ENCODE results near the gene NUDT16L1.

Gene NUDT16L1

GRCh38 chr16:4683255-4684057 lies 9.9 kb upstream of the NUDT16L1 start:
- no peak for DNase-seq

- no peak for DNase-seq
Measured at GRCh38 chr16:4684058-4684715, 9.2 kb upstream of the NUDT16L1 start.

- DNase-seq = no peak
Measured at GRCh38 chr16:4684763-4685162, 8.6 kb upstream of the NUDT16L1 start.

- DNase-seq = no peak
Measured at GRCh38 chr16:4685292-4685691, 8.1 kb upstream of the NUDT16L1 start.

- no peak for DNase-seq
Measured at GRCh38 chr16:4685776-4686496, 7.4 kb upstream of the NUDT16L1 start.

- DNase-seq = no peak
Measured at GRCh38 chr16:4686497-4687210, 6.7 kb upstream of the NUDT16L1 start.

- DNase-seq = no peak
Measured at GRCh38 chr16:4687416-4687815, 5.9 kb upstream of the NUDT16L1 start.

GRCh38 chr16:4687946-4688673 lies 5.3 kb upstream of the NUDT16L1 start:
- DNase-seq = no peak

- DNase-seq = no peak
Measured at GRCh38 chr16:4688674-4689045, 4.7 kb upstream of the NUDT16L1 start.

- DNase-seq = no peak
Measured at GRCh38 chr16:4689091-4689671, 4.2 kb upstream of the NUDT16L1 start.

- no peak for DNase-seq
Measured at GRCh38 chr16:4689864-4690704, 3.3 kb upstream of the NUDT16L1 start.

- no peak for DNase-seq
Measured at GRCh38 chr16:4690946-4691665, 2.3 kb upstream of the NUDT16L1 start.

- no peak for DNase-seq
Measured at GRCh38 chr16:4691666-4692412, 1.5 kb upstream of the NUDT16L1 start.

- peak in 2 of 6 experiments; percentile 34 to 54 for DNase-seq
Measured at GRCh38 chr16:4692460-4693295, 684 bp upstream of the NUDT16L1 start.

GRCh38 chr16:4693956-4694641 lies 737 bp downstream of the NUDT16L1 start:
- peak; percentile 30 to 78 (median 62) for DNase-seq

- no peak for DNase-seq
Measured at GRCh38 chr16:4694642-4695451, 1.5 kb downstream of the NUDT16L1 start.
